Activated effector memory CD4-positive, alpha-beta T cell treated with anti-CD3 and anti-CD28 coated beads, Interleukin-2, amount 50 U/mL, for 16 hours (primary cell): ENCODE data around the gene LTBP1.
"Not testable (repeated sequence)": the region's sequence is repeated elsewhere in the genome, so short reads cannot be mapped to it uniquely, and the experiment has no call there.

Experiments
- DNase-seq: peaks from one replicate; pipeline ENCODE4 v3.0.0-alpha.2; 2020

The LTBP1 gene

DNA sequence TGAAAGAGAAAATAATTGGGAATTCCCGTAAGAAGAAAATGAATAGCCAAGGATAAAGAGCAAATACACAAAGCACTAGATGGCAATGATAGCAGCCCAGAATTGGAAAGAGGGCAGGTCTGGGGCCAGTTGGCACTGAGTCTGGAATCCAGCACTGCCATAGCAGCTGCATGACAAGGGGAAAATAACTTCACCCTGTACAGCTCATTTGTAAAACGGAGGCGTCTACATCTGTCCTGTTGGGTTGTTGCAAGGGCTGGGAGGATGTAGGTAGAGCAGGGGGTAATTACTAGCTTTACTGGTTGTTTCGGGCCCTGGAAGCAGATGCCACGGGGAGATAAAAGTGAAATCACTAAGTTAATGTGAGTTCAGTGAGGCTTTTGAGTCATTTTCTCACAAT lies 419.7 kb downstream of the LTBP1 start:
- no peak for DNase-seq

DNA sequence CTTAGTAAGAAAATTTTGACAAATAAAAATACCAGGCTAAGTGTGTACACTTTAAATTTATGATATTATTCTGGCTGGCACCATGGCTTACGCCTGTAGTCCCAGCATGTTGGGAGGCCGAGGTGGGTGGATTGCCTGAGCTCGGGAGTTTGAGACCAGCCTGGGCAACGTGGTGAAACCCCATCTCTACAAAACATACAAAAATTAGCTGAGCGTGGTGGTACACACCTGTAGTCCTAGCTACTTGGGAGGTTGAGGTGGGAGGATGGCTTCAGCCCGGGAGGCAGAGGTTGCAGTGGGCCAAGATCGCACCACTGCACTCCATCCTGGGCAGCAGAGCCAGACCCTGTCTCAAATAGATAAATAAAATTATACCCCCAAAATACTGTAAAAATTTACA lies 421.8 kb downstream of the LTBP1 start:
- not testable (repeated sequence) for DNase-seq

DNA sequence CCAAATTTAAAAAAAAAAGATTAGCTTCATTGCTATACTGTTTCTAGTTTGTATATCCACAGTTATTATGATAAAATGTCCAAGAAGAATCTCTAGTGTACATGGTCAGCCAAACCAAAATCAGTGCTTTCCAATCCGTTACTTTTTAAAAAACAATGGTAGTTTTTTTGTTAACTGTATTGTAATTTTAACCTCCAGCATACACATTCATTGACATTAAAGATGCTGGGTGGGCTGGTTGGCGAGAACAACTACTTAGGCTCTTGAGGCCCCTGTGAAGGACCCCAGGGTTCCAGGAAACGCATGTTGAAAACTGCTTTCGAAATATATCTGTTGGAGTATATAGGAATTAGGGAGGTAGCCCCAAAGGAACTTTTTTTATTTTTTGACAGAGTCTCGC lies 422.4 kb downstream of the LTBP1 start:
- no peak for DNase-seq

GRCh38 chr2:33370636-33371265 lies 424.0 kb downstream of the LTBP1 start:
- DNase-seq = no peak

GRCh38 chr2:33371304-33372090 lies 424.7 kb downstream of the LTBP1 start:
- DNase-seq = no peak

DNA sequence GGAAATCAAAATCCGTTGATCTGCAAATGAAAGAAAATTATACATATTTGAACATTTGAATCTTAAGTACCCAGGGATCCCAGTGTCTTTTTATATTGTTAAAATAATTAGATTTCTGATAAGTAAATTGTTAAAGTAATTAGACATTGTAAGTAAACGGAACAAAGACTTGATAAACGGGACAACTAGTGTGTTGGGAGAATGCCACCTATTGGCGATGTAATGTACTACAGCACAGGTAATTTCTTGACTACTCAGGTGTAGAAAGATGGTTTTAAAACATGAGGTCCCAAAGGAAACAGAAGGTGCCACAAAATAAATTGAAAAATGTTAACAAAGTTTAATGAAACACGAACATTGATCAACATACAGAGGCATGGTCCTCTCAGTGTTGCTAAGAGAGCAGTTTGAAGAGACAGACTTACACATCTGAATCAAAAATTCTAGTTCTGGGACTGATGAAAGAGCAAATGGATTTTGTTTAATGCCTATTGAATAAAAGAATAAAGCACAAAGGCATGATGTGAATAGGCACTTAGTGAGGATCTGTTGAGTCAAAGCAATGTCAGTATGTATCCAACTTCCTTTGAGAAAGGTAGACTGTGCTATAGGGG lies 426.3 kb downstream of the LTBP1 start:
- no peak for DNase-seq

GRCh38 chr2:33373986-33374385 lies 427.2 kb downstream of the LTBP1 start:
- DNase-seq = no peak

DNA sequence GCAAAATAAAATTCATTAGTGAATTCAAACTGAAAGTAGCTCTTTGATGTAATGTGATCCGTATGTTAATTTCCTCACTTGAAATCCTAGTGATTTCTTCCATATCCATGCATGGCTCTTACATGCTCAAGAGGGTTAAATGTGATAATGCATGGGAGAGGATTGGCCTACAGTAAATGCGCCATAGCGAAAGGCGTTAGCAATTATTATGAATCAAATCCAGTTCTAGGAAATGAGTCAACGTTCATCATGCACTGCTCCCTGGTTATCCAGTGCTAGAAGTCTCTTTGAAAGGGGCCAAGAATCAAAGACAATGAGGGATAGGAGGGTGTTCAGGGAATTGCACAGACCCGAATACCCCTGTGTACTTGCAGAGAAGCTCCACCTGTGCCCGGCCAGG lies 428.3 kb downstream of the LTBP1 start:
- DNase-seq = no peak

- no peak for DNase-seq
Observed at GRCh38 chr2:33377048-33377447, 430.3 kb downstream of the LTBP1 start.

- no peak for DNase-seq
Observed at GRCh38 chr2:33378556-33379210, 431.9 kb downstream of the LTBP1 start.

- no peak for DNase-seq
Observed at GRCh38 chr2:33380001-33380609, 433.4 kb downstream of the LTBP1 start.

DNA sequence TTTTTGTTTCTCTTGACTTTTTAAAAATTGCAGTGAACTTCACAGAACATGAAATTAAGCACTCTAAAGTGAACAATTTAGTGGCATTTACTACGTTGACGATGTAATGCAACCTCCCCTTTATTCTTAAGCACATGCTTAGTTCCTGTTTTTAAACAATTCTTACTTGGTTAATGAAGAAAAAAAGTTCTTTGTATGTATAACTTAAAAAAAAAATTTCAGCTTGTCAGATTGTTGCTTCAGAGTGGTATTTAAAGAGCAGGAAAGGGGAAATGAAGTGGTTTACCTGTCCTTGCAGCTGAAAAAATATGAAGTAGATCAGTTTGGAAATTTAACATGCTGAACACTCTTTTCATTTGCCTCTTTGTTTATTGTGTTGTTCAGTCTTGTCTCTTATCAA lies 434.0 kb downstream of the LTBP1 start:
- DNase-seq = no peak

DNA sequence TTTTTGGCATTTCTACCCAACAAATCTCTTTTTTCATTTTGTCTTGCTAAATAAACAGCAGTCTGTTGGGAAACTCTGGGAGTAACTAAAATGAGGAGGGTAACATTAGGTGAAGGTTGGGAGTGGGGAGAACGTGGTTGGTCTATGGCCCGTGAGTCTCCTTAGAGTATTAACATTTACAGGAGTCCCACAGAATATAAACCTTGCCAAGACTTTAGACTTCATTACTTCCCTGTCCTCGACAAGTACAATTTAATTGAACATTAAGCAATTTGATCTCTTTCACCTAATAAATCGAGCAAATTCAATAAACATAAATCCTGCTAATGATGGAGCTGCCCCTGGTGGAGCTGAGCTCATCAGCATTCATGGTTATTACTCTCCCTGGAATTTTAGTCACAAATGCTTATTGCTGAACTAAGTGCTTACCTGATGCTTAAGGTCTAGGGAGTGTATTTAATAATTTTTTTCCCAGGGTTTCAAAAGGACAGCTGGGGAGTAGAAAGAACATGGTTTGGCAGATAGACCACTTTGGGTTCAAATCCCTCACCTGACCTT lies 434.6 kb downstream of the LTBP1 start:
- no peak for DNase-seq

DNA sequence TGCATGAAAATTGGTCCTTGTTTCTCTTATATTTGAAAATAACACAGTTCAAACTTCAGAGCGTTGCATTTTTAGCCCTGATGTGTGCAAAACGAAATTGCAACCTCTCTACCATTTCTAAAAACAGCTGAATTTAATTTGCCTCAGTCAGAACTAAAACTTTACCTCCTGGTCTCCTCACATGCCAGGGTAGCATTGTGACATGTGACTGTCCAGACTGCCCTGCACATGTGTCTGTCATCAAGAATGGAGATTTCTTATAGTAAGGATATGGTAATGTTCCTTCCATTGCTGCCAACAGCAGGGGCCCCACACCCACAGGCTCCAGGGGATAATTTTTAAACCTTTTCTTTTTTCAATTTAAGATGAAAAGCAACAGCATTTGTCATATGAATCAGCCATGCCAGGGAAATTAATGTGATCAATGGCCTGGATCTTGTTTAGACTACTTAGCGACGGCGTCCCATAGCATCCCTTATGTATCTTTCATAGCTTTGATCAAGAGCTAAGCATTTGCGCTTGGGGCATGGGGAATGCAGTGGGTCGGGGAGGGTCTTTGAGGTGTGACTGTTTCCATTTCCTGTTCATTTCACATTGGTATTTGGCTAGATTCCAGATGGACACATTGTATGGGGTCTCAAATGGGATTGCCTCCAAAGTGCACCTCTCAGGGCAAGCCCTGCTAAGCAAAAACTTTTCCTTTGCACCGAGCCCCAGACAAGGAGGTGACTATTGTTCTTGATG lies 437.3 kb downstream of the LTBP1 start:
- DNase-seq = no peak

GRCh38 chr2:33384599-33384961 lies 437.8 kb downstream of the LTBP1 start:
- no peak for DNase-seq

DNA sequence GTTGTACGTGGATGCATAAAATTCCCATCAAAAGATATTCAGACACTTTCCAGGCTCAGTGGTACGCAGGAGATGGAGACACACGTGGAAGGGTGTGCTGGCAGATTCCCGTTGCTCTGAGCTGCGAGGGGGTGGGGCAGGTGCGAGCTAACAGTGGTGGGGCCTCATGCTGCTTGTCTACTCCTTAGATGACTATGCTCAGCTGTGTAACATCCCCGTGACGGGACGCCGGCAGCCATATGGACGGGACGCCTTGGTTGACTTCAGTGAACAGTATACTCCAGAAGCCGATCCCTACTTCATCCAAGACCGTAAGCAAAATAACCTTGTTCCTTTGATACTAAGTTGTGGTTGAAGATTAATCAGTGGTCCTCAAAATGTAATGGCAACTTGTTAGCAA lies 442.2 kb downstream of the LTBP1 start:
- no peak for DNase-seq

GRCh38 chr2:33389695-33390094 lies 442.9 kb downstream of the LTBP1 start:
- not testable (repeated sequence) for DNase-seq

DNA sequence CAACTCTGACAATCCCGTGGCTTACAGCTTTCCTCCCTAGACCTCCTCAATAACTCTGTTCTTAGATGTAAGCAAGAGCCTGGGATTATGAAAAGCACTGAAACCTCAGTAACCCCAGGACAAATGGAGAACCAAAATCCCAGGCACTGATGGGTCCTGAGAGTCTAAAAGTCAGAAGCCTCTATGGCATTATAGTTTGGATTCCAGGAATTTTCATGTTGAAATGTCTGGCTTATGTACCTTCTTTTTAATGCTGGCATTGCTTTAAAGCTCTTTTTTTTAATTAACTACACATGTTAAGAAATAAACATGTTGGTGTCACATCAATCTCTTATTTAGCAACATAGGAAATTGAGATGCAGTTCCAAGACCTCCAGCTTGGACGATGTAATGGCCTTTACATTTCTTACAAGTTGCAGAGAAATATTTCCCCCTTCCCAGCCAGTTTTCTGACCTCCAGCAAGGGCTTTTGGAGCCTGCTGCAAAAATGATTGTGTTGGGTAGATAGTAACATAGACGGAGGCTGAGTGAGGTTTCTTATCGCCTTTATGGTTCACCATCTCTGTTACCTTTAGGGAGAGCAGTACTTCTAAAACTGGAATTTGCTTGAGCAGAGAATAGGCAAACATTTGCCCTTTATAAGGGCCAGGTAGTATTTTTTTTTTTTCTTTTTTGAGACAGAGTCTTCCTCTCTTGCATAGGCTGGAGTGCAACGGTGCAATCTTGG lies 444.9 kb downstream of the LTBP1 start:
- no peak for DNase-seq

DNA sequence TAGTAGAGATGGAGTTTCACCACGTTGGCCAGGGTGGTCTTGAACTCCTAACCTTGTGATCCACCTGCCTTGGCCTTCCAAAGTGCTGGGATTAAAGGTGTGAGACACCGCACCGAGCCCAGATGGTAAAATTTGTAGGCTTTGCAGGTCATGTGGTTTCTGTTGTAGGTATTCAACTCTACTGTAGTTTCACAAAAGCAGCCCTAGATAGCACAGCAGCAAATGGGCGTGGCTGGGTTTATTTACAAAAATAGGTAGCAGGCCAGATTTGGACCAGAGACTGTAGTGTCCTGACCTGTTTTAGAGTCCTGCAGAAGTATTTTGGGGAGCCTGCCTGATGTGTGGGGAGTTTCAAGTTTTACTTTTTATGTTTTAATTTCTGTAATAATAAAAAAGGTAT lies 445.6 kb downstream of the LTBP1 start:
- DNase-seq = no peak

DNA sequence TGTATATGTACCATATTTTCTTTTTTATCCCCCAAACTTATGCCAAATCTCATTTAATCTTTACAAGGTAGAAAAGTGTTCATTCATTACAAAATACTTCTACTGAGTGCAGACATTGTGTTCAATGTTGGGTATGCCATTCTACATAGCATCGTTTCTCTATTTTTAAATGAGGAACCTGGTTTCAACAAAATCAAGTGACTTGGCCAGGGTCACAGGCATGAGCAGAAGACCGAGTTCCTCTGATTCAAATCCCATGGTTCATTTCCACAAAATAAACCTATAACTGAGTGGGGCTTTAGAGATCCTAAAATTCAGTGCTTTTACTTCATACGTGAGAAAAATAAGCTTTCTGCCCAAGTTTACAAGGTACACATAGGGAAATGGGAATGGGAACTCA lies 448.3 kb downstream of the LTBP1 start:
- no peak for DNase-seq

- peak; percentile 76 for DNase-seq
Observed at GRCh38 chr2:33395655-33396249, 449.0 kb downstream of the LTBP1 start.
